Activated T-helper 9 cell treated with anti-CD3 and anti-CD28 coated beads, Interleukin-2, amount 50 U/mL, for 16 hours (primary cell): ENCODE measurements around the gene MAGI2.

Source experiments
- DNase-seq: peaks from one replicate; pipeline ENCODE4 v3.0.0-alpha.2; 2020; ENCODE audit warnings: low read depth

MAGI2 gene

DNA sequence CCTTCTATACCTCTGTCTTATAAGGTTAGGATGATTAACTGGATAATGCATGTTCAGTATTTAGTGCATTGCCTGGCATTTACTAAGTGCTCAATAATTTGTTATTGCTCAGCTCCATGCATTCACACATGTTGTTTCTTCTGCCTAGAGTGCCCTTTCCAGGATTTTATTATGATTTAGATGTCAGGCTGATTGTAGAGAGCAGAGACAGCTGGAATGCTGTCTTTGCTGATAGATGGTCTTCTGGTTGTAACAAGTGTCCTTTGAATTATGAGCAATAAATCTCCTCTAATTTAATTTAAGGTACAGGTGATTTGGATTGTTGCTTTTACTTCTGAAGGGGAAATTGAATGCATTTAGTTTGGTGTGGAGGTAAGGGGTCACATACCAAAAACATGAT is 548.0 kb downstream of the MAGI2 start:
- DNase-seq, result no peak

DNA sequence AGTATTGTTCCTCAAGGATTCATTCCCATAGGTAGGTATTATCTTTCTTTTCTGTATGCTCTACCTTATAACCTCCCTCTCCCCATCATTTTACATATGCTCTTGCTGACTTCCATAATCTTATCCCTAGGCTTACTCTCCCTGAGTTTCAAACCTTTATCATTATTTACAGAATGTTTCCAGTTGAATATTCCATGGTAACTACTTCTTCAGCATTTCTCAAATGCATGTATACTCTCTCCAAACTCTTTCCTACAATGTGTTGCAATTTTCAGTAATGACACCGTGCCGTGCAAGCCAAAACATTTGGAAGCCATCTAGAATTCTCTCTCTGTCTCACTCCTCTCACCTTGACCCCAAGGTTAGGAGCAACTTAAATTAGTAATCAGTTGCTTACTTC is 548.5 kb downstream of the MAGI2 start:
- no peak for DNase-seq

DNA sequence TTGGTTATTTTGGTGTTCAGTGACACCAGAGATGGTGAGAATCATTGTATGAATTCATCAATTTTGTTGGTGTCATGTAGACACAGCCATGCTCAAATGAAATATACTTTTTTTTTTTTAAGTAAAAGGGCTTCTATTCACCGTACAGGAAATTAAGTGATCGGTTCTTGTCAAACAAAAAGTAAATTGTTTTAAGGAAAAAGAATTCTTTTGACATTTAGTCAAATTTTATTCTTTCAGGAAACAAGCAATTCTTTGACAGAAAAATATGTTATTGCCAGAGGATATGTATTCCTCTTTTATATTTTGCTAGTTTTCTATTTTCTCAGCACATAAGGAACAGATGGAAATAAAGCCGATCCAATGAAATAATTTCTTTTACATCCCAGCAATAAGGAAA is 551.9 kb downstream of the MAGI2 start:
- DNase-seq, result no peak

DNA sequence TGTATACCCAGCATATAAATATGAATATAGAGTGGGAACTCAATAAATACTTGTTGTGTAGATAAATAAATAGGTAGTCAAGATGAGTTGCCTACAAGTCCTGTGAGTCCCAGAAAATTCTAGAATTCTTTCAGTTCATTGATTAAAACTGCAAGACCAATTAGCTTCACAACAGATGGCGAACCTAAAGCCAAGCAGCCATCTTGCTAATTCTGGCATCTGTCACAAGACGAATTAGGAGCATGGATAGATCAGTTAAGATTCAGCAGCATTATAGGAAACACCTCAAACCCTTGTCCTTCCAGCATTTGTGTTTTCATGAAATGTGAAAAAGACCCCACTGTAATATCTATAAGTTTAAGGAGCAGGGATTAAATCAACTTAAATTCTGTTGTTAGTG is 552.7 kb downstream of the MAGI2 start:
- no peak for DNase-seq

DNA sequence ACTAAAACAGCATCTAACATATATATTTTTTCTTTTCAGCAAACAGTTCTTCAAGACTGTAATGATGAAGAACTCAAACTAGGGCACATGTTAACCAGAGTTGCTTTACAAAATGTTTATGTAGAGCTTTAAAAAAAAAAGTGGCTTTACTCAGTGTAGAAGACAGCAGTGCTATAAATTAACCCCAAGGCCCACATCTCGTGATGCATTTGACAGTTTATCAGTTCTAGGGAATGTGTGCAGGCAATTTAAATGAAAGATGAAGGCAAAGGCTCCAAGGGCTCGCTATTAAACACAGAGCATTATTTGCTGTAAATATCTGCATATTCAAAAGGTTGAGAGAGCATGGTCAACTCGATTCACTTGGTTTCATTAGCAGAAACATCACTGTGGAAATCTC is 558.1 kb downstream of the MAGI2 start:
- no peak for DNase-seq

DNA sequence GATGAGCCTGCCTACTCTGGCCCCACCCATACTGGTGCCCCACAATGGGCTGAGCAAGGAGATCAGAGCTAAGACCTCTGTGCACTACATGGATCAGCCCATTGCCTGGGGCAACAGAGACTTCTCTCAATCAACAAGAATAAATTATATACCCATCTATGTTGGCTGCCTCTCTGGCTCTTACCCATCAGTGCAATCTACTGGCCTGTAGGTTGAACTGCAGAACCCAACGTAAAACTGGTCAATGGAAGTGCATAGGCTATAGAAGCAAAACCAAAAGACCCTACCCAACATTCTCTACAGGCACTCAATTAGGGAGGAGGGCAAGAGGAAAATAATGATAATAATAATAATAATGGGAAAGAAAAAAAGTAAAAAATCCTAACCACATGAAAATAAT is 574.3 kb downstream of the MAGI2 start:
- no peak for DNase-seq

DNA sequence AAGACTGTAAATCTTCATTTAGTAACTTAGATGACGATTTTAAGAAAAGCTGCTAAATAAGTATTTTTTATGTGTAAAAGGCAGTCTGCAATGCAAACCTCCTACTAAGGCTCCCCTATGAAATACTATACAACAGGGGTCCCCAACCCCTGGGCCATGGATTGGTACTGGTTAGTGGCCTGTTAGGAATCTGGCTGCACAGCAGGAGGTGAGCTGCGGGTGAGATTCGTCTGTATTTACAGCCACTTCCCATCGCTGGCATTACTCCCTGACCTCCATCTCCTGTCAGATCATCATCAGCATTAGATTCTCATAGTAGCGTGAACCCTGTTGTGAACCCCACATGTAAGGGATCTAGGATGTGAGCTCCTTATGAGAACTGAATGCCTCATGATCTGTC is 580.4 kb downstream of the MAGI2 start:
- DNase-seq, result no peak

DNA sequence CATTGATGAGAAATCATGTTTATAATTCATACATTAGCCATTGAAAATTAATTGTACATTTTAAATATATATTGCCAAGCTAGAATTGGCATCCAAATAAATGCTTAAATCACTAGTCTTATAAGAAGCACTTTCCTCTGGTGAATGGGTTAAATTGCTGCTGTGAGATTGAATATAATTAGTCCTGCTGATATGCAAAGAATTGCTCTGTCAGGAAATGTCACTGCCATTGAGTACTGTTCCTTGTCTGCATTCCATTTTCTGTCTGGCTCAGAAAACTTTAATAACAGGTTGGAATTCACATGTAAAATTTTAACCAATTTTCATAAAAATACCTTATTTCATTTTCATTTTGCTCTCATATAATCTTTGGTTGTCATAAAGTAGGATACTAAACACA is 589.1 kb downstream of the MAGI2 start:
- no peak for DNase-seq

DNA sequence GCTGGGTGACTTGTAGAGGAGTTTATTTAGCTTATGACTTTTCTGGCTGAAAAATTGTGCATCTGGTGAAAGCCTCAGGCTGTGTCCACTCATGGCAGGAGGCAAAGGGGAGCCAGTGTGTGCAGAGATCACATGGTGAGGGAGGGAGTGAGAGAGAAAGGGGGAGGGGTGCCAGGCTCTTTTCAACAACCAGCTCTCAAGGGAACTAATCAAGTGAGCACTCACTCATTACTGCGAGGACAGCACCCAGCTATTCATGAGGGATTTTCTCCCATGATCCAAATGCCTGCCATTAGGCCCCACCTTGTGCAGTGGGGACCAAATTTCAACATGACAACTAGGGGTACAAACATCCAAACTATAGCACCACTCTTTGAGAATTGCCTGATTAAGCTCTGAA is 590.2 kb downstream of the MAGI2 start:
- no peak for DNase-seq

DNA sequence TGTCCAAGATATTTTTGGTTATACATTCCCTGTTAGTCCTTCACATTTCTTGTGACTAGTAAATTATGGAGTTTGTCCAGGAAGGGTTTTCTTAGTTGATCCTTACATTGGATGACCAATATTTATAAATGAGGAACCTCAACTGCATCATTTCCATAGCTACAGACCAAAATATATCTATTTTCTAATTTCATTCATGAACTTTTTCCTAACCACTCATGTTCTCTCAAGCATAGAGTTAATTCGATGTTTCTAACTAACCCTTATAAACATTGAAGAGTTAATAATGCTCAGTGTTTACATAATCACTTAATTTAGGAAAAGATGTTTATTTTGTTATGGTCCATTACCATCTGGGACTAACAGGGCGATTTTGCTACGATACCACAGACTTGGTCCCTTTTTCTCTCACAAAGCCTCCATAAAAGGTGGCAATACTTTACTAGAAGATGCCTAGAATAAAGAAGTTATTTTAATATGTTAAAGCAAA is 591.0 kb downstream of the MAGI2 start:
- DNase-seq, result no peak

DNA sequence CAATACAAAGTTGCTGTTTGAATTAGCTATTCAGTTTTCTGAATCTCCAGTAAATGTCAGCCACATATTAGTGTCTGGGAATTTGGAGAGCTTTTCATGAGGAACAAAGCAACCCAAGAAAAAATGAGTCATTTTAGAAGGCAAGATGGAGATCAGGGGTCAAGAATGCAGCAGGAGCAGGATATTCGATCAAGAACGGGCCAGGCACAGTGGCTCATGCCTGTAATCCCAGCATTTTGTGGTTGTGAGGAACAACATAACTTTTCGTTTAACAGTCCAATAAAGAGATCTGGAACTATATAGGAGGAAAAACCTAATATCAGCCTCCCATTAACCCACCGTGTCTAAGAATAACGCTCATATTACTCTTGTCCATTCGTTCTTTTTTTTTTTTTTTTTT is 600.5 kb downstream of the MAGI2 start:
- no peak for DNase-seq

DNA sequence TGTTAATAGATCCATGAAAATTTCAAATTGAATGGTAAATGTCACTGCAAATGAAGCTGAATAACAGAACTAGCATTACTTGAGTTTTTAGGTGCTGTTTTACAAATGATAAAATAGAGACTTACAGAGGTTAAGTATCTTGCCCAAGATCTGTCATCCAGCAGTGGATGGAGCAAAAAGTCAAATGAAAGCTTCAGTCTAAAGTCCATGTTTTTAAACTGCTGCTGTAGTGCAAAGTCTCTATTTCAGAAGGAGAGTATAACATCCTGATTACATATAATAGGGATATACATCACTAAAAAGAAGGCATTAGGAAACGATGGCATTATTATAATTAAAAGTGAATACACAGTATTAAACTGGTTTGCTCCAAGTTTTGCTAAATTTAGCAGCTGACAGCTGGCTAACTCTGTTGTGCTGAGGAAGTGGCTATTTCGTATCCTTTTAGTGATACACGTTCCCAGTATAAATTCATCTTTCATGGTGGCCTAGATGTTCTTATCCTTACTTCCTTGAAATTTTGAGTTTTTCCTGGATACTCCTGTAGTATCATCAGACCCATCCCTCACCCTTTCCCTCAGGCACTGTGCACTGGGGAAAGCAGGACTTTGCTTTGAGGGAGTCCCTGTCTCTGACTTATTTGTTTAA is 603.2 kb downstream of the MAGI2 start:
- no peak for DNase-seq

DNA sequence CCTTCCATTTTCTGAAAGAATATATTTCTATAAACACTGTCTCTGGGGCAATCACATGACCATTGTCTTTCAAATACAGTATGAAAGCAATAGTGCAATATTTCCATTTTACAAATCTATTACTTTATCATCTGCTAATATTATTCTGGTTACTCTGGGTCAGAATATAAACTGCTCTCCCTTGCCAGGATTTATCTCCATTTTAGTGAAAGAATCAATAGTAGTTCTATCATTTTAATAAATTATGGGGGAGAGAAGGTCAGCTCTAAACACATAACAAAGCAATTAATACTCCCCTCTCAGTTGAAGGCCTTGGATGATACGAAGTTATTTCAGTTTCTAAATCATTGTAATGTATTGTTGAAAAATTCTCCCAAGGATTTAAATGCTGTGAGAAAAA is 608.3 kb downstream of the MAGI2 start:
- no peak for DNase-seq

DNA sequence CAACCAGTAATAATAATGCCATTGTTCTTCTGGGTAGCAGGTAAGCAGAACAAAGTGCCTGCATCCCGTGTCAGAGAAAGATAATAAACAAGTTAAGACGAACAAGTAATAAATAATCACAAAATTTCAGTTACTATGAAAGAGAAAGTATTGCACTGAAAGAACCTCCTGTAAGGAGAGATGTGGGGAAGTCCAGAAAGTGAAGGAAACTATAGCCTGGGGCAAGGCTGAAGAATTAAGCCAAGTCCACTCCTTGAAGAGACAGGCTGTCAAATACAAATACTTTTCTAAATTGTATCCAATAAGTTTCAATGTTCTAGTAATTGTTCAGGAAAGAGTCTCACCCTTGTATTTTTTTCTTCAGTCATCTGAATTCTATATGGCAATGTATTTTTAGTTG is 611.4 kb downstream of the MAGI2 start:
- no peak for DNase-seq

DNA sequence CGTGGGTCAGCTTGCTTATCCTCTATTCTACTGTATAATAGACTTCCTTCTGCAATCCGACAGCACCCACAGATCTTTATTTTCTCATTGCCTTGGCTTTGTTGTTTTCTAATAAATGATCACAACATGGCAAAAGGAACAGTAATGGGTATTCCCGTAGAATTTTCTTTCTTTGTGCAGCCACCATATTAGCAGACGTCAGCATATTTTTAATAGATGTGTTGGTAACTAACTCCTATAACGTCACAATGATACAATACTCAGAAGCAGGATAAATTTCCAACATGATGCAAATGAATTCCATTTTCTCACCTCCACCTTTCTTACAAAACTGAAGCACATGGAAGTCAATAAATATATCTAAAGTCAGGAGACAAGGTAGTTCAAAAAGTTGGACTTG is 617.6 kb downstream of the MAGI2 start:
- DNase-seq, result no peak

DNA sequence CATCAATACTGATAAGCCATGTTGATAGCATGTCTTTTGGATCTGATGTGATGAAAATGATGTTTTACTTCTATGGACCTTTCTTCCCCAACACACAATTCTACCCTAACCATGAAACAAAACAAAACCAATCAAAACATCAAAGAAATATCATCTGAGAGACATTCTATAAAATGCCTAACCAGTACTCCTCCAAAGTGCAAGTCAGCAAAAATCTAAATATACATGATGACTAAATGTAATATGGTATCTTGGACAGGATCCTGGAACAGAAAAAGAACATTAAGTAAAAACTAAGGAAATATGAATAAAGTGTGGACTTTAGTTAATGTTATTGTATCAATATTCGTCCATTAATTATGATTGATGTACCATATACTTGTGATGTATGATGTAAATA is 625.1 kb downstream of the MAGI2 start:
- DNase-seq, result no peak

DNA sequence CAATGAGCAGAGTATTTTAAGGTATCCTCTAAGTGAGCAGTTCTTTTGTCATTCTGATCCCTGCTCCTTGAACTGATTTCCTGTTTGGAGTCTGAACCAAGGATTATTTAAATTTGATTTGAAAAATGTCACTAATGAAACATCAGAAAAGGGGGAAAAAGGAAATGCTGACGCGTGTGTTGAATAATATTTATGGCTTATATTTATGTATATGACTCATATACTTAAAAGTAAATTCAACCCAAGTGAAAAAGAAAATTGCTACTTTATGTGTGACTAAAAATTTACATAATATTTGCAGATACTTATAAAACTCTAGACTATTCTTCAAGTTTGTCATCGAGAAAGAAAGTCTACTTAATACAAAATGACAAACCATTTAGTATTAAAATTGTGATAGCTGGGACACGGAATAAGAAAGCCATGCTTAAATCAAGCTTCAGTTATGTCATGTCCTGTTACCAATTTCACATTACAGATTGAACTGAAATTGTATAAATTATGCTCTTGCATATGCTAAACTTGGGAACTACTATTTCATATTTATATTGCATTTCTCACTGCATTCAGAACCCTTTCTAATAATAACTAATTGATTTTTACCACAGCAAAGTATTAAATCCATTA is 649.9 kb downstream of the MAGI2 start:
- DNase-seq, result no peak

DNA sequence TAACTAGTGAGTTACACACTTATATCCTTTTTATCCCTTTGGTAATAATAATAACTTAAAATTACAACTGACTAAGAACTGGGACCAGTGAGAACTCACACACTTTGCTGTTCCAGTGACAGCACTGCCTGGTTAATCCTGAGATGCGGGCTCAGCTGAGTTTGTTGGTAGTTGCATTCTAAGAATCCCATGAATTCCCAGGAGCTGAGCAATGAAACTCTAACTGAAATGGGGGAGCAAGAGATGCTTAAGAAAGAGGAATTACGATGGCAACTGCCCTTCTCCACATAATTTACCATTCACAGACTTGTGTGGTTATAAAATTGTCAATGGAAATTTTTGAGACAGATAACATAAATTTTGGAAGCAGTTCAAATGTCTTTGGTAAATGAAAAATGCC is 659.4 kb downstream of the MAGI2 start:
- no peak for DNase-seq

DNA sequence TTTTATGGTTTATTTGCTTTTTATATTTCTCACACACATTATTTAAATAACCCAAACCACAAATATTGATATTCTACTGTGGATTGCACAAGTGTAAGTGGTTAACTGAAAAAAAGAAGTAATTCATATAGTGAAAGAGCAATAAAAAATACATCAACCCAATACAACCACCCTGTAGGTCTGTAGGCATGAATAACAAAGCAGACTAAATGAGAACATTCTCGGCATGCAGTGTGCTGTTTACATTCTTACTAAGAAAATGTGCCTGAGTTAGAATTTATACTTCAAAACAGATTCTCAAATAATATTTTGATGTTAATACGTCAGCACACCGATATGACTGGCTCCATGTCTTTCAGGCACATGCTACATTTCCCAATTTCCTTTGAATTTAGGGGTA is 660.8 kb downstream of the MAGI2 start:
- no peak for DNase-seq

DNA sequence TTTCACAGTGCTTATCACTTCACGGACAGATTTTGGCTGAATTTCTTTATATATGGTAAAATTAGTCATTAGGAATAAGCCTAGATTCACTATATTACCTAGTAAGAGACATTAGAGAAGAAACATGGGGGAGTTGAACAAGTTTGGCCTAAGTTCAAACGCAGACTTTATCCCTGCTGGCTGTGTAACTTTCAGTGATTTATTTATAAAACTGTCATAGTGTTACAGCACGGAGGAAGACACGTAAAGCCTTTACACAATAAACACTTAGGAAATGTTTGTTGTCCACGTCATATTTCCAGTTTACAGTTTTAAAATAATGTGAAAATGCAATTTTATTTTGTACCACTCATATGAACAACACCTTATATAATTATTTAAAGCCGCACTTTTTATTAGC is 661.5 kb downstream of the MAGI2 start:
- DNase-seq, result no peak

DNA sequence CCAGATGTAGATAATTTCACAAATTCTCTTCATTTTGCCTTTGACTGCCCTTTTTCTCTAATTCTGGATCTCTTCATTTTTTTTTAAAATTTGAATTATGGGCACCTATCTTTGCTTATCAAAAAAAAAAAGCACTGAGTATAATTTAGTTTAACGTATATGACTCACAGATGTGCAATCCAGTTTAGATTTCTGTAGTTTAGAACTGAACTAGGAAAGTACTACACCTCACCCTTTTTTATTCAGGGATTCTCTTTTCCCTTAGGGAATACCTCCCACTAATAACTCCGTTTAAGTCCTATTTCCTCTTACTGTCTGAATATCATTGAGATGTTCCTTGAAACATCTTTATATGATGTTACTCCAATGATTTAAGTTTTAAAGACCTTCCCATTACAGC is 665.0 kb downstream of the MAGI2 start:
- no peak for DNase-seq

DNA sequence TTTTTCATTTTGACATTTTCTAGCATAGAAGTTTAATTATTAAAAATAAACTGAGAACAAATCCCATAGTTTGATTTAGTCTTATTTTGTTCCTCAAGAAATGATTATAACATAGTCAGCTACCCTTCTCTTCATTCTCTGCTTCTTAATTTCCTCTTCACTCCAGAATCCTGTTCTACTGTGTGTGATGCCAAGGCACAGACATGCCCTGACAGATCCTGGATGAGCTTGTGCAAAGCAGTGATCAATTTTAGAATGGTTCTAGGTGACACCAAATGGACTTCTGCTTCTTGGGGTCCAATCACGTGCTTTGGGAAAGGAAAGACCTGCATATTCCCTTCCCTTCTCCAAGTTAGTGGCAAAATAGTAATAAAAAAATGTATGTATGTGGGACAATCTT is 665.6 kb downstream of the MAGI2 start:
- no peak for DNase-seq

DNA sequence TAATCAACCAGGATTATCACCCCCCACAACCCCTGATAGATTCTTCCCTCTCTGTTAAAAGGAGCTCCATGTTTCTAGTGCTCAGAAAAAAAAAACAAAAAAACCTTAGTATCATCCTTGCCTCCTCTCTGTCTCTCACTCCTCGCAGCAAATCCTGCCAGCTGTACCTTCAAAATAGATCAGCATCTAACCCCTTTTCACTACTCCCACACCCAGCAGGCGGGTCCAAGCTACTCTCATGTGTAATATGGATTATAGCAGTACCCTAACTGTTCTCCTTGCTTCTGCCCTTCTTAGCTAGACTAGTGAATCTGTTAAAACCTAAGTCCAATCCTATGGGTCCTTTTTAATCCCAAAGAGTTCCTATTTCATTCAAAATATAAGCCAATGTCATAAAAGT is 667.4 kb downstream of the MAGI2 start:
- DNase-seq, result no peak
